ENCODE measurements around the gene BPI.

DNA sequence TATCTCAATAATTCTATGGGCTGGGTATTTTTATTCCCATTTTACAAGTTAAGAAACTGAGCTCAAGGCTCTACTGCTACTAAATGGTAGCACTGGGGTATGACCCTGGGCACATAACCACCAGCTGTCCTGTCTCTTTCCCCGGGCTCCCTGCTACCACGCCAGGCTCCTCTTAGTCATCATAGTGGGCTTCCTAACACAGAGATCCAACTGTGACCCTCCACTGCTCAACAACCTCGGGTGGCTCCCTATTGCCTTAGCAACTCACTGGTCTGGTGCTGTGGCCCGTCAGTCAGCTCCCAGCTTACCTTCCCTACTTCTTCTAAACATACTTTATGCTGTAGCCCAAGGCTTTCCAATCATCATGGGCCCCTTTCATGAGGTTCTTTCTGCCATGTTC lies 47.9 kb upstream of the BPI start:
- TF ChIP-seq, protein P1, sequence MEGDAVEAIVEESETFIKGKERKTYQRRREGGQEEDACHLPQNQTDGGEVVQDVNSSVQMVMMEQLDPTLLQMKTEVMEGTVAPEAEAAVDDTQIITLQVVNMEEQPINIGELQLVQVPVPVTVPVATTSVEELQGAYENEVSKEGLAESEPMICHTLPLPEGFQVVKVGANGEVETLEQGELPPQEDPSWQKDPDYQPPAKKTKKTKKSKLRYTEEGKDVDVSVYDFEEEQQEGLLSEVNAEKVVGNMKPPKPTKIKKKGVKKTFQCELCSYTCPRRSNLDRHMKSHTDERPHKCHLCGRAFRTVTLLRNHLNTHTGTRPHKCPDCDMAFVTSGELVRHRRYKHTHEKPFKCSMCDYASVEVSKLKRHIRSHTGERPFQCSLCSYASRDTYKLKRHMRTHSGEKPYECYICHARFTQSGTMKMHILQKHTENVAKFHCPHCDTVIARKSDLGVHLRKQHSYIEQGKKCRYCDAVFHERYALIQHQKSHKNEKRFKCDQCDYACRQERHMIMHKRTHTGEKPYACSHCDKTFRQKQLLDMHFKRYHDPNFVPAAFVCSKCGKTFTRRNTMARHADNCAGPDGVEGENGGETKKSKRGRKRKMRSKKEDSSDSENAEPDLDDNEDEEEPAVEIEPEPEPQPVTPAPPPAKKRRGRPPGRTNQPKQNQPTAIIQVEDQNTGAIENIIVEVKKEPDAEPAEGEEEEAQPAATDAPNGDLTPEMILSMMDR (IDR thresholded peaks at IDR 0.05): no peak
- TF ChIP-seq POLR2A (IDR thresholded peaks at IDR 0.05): no peak
